Spleen (tissue), 7 donors: ENCODE measurements around the gene AGAP5.
"Not testable (repeated sequence)": the region's sequence is repeated elsewhere in the genome, so short reads cannot be mapped to it uniquely, and the experiment has no call there.

Experiments used
- POLR2A ChIP-seq, 3 donors: fragments of 450-650 bp; IDR thresholded peaks; one replicate each; pipeline ENCODE4 v1.5.1; 2017; ENCODE audit warnings: antibody characterized with exemption in 3 of 3, mild to moderate bottlenecking in 1 of 3
- TF ChIP-seq, protein P1 (sequence below), 11 experiments: fragments of 200-600 bp in 7 of 11; fragments of 450-650 bp in 4 of 11; sonication (generic) in 4 of 11; IDR thresholded peaks in 8 of 11; conservative IDR thresholded peaks in 3 of 11; 1 replicate in 7 of 11; 2 replicates in 4 of 11; pipeline versions ENCODE4 v1.4.0 to v1.8.0; 2016 to 2021; ENCODE audit warnings: antibody characterized with exemption in 11 of 11, inconsistent platforms in 4 of 11, mild to moderate bottlenecking in 1 of 11
- donor health status: DM: no; HTN: no; CAD: no; lungs with moderate emphysema.
- donor health status: DM: no; HTN: no; CAD: no.
- donor health status: DM: no; HTN: no; CAD: no.

- TF ChIP-seq, protein P1, sequence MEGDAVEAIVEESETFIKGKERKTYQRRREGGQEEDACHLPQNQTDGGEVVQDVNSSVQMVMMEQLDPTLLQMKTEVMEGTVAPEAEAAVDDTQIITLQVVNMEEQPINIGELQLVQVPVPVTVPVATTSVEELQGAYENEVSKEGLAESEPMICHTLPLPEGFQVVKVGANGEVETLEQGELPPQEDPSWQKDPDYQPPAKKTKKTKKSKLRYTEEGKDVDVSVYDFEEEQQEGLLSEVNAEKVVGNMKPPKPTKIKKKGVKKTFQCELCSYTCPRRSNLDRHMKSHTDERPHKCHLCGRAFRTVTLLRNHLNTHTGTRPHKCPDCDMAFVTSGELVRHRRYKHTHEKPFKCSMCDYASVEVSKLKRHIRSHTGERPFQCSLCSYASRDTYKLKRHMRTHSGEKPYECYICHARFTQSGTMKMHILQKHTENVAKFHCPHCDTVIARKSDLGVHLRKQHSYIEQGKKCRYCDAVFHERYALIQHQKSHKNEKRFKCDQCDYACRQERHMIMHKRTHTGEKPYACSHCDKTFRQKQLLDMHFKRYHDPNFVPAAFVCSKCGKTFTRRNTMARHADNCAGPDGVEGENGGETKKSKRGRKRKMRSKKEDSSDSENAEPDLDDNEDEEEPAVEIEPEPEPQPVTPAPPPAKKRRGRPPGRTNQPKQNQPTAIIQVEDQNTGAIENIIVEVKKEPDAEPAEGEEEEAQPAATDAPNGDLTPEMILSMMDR (IDR thresholded peaks at IDR 0.05 in 8 of 11, conservative IDR thresholded peaks at IDR 0.05 in 3 of 11), result not testable (repeated sequence)
- not testable (repeated sequence) for TF ChIP-seq POLR2A (IDR thresholded peaks at IDR 0.05)
Observed at GRCh38 chr10:73674546-73674945, 23.4 kb downstream of the AGAP5 start.
